Prostate gland (tissue), 2 donors: ENCODE measurements around the gene WWOX.

Experiments
- CTCF ChIP-seq, 4 experiments: fragments of 200-600 bp in 2 of 4; fragments of 450-650 bp in 2 of 4; sonication (generic) in 2 of 4; IDR thresholded peaks; 1 replicate in 3 of 4; 2 replicates in 1 of 4; pipeline ENCODE4 v1.5.1; 2016 to 2019; ENCODE audit warnings: antibody characterized with exemption in 4 of 4, mild to moderate bottlenecking in 2 of 4, moderate library complexity in 2 of 4
- POLR2A ChIP-seq: fragments of 450-650 bp; IDR thresholded peaks from one replicate; pipeline ENCODE4 v1.6.1; 2016; ENCODE audit warnings: antibody characterized with exemption, mild to moderate bottlenecking

GRCh38 chr16:78955206-78955605, 855.8 kb downstream of the WWOX start:
- TF ChIP-seq CTCF (IDR thresholded peaks at IDR 0.05) (no peak), POLR2A (no peak)
